NCI-H526 (cell line): Measurements from ENCODE around the gene PGAM5.

Source experiments
- DNase-seq, 2 experiments: peaks; one replicate each; lab custom pipeline; 2025; lab: John Stamatoyannopoulos, UW

PGAM5 gene

DNA sequence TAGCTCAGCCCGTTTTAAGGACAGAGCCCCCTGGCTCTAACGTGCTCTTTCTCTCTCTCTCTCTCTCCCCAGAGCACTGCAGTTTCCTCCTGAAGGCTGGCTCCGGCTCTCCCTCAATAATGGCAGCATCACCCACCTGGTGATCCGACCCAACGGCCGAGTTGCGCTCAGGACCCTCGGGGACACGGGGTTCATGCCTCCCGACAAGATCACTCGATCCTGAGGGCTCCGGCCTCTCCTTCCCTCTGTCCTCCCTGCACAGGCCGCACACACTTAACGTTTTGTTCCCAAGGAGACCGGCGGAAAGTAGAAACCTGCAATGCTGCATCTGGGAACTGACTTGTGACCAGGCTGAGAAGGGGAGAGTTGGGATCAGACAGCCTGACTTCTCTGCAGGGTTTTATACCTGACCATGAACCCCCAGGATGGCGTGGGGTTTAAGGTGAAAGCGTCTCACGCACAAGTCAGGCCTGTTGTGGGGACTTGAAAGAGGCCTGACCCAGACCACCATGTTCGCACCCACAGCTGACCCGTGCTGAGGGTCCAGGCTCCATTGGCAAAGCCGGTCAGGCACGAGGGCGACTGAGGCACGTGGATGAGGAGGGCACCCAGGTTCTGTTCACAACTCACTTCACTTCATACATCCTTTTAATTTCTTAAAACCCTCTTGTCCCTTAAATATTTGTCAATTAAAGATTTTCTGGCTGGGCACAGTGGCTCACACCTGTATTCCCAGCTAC, 10.1 kb downstream of the PGAM5 start:
- no peak for DNase-seq

DNA sequence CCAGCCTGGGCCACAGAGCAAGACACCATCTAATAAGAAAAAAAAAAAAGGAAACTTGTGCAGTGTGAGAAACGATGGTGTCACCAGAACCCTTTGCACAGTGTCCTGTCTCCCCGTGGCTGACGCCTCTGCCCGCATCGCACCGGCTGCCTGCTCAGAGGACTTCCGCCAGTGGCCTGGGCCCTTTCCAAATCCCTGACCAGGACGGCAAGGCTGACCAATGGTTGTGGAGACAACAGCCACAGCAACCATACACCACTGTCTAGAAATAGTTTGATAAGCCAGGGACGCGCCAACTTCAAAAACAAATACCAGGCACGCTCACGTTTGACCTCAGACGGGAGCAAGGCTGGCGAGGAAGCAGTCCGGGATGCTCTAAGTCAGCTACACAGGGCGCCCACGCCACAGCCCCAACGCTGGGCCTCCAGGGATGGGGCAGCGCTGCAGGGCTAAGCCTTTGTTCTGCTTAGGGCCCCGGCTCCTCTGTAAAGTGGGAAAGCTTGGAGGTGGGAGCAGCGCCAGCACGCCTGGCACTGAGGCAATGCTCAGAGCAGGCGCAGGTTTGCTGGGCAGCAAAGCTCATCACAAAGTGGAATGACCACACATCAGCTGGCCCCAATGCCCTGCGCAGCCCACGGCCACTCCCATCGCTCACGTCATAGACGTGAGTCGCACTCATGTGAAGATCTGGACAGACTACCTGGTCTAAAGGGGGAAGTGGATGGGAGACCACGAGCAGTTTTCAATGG, 12.5 kb downstream of the PGAM5 start:
- no peak for DNase-seq

- no peak for DNase-seq
Measured at GRCh38 chr12:132723764-132724140, 13.1 kb downstream of the PGAM5 start.

- DNase-seq = no peak
Measured at GRCh38 chr12:132724506-132725241, 14.0 kb downstream of the PGAM5 start.

GRCh38 chr12:132726386-132726785, 15.7 kb downstream of the PGAM5 start:
- DNase-seq = no peak

- no peak for DNase-seq
Measured at GRCh38 chr12:132727091-132727794, 16.6 kb downstream of the PGAM5 start.

GRCh38 chr12:132728502-132728901, 17.9 kb downstream of the PGAM5 start:
- no peak for DNase-seq

- no peak for DNase-seq
Measured at GRCh38 chr12:132729541-132730320, 19.1 kb downstream of the PGAM5 start.

DNA sequence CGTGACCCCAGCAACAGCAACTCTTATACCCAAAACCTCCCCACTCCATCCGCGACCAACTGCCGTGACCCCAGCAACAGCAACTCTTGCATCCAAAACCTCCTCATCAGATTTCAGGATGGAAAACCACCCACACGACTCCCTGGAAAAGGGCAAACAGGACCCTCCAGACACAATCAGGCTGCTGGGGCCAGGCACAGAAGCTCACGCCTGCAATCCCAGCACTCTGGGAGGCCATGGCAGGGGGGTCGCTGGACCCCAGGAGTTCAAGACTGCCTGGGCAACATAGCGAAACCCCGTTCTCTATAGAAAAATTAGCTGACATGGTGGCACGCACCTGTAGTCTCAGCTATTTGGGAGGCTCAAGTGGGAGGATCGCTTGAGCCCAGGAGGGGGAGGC, 19.7 kb downstream of the PGAM5 start:
- DNase-seq = no peak

GRCh38 chr12:132731574-132731973, 20.9 kb downstream of the PGAM5 start:
- no peak for DNase-seq

GRCh38 chr12:132734206-132734605, 23.6 kb downstream of the PGAM5 start:
- no peak for DNase-seq

GRCh38 chr12:132735496-132735895, 24.9 kb downstream of the PGAM5 start:
- DNase-seq = no peak

- DNase-seq = no peak
Measured at GRCh38 chr12:132736378-132736777, 25.7 kb downstream of the PGAM5 start.

GRCh38 chr12:132736913-132737312, 26.3 kb downstream of the PGAM5 start:
- DNase-seq = no peak

GRCh38 chr12:132739600-132740312, 29.1 kb downstream of the PGAM5 start:
- no peak for DNase-seq

GRCh38 chr12:132740313-132740646, 29.6 kb downstream of the PGAM5 start:
- DNase-seq = no peak

DNA sequence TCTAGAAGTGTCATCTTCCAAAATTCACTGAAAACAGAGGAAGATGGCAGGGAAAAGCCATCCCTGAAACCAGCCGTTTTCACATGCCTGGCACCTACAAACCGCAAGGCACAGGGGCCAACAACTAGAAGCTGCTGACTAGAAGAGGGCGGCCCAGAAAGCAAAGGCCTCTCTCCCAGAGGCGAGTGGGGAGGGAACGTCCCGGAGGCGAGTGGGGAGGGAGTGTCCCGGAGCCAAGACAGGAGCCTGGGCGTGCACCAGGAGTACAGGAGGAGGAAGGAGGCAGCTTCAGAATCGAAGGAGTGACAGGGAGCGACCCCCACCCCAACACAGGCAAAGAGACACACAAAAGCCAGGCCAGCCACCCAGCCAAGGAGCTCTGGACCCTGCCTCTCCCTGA, 30.0 kb downstream of the PGAM5 start:
- DNase-seq = no peak

DNA sequence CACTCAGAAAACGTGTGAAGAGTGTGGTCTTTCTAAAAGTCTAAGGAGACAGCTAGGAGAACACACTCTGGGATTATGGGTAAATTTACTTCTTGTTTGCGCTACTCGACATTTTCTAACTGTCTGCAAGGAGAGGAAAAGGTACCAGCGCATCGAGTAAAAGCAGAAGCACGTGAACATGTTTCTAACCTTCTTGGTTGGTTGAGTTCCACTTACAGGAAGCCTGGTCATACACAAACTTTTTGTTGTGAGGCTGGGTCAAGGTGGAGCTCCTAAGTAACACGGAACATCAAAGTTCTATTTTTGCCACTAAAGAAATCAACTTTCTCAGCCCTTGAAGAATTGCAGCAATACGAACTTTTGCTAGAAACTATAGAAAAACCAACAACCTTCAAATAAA, 31.0 kb downstream of the PGAM5 start:
- DNase-seq = no peak

DNA sequence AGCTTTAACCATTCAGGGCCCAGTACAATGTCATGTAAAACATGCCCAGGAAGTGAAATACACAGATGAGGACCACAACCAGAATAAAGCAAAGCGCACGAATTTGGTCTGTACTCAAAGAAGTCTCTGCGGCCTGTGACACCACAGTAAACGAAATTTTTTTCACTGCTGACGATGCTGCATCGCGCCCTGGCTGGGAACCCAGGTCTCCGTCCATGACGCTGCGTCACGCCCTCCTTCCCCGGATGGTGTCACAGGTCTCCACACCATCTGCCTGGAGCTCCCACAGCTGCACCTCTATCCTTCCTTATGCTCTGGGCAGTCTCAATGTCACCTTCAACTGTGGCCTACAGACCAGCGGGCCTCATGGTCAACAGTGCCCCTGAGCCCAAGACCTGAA, 33.2 kb downstream of the PGAM5 start:
- DNase-seq = no peak

- DNase-seq = no peak
Measured at GRCh38 chr12:132746613-132747012, 36.0 kb downstream of the PGAM5 start.

- no peak for DNase-seq
Measured at GRCh38 chr12:132747395-132747794, 36.8 kb downstream of the PGAM5 start.
